Lower lobe of right lung (tissue), 2 donors: ENCODE results near the gene SYNGR1. TPM values are rescaled to one million over a fixed set of nuclear protein-coding genes. Genes with fewer than 3 reads are reported as not detected.

Experiments
- ATAC-seq, 2 donors: fragments of 200-7000 bp; cut with Tn5 transposase; one replicate each; pipeline ENCODE4 v1.9.1; 2020 to 2022; ENCODE audit warnings: mild to moderate bottlenecking in 2 of 2, moderate library complexity in 2 of 2
- DNase-seq: peaks from one replicate; pipeline ENCODE4 v3.0.0-alpha.2; 2020
- H3K27ac ChIP-seq: fragments of 200-600 bp; one replicate; pipeline ENCODE4 v1.8.0; 2022
- H3K27me3 ChIP-seq: fragments of 200-600 bp; one replicate; pipeline ENCODE4 v1.8.0; 2022; ENCODE audit warnings: low read depth
- H3K36me3 ChIP-seq: fragments of 200-600 bp; one replicate; pipeline ENCODE4 v1.8.0; 2022; ENCODE audit warnings: mild to moderate bottlenecking
- H3K4me1 ChIP-seq: fragments of 200-600 bp; one replicate; pipeline ENCODE4 v1.8.0; 2022
- H3K4me3 ChIP-seq: fragments of 200-600 bp; one replicate; pipeline ENCODE4 v1.8.0; 2022; ENCODE audit warnings: mild to moderate bottlenecking
- H3K9me3 ChIP-seq: fragments of 200-600 bp; one replicate; pipeline ENCODE4 v1.8.0; 2022
- intact Hi-C: fragments of 100-400 bp; cut with DNase I; formaldehyde crosslinking; loops from one replicate; pipeline ENCODE4 v1.11.0; 2022
- total RNA-seq: library from RNA; stranded (reverse); fragmentation: NEBNext Ultra II Directional; extraction: Animal tissue kit (Norgen Biotek cat#: 25700); gene quantifications from one replicate; pipeline ENCODE4 v1.2.1, GENCODE V29; 2021
- TF ChIP-seq, protein P1 (sequence below): fragments of 200-600 bp; IDR thresholded peaks from one replicate; pipeline ENCODE4 v1.8.0; 2022; ENCODE audit warnings: antibody characterized with exemption, mild to moderate bottlenecking
- donor health status: DM: no; HTN: yes; CAD: no; lungs with severe emphysema.

Gene SYNGR1
- total RNA-seq, 1 donor from 2014 or later: 13.4 TPM

DNA sequence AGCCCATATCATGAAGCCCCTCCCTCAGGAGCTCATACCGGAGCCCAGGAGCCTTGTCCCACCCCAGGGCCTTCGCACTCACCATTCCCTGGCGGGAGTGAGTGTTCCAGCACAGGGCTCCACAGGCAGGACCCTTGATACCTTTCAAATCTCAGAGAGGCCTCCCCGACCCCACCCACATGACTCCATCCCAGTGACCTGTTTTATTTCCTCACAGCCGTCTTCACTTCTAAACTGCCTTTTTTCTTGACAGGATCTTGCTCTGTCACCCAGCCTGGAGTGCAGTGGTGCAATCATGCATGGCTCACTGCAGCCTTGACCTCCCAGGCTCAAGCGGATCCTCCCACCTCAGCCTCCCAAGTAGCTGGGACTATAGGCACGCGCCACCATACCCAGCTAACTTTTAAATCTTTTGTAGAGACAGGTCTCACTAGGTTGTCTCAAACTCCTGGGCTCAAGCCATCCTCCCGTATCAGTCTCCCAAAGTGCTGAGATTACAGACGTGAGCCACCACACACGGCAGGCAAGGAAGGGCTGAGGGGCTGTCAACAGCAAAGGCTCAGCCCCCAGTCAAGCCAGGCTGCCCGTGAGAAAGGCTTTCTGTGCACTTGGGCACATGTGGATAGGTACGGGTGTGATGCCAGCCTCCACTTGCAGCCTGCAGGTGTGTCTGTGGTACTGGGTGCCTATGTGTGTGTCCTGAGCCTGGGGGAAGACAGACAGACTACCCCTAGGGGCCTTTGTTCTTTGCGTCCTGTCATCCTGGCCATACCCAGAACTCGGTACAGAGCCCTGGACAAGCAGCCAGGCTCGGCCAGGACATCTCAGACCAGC lies 39.7 kb upstream of the SYNGR1 start:
- Histone ChIP-seq H3K4me3 (no peak overlapping the region), H3K4me1 (peaks cover 48% of the 10 kb centered on the region), H3K36me3 (peaks cover 38% of the 10 kb centered on the region), H3K27me3 (no peaks in the 10 kb centered on the region), H3K9me3 (no peaks in the 10 kb centered on the region), H3K27ac (peak overlapping the region; percentile 59)
- no peak for DNase-seq
- peak in 1 of 2 donors; percentile 2 for ATAC-seq
- intact Hi-C loops: loop anchor here (10.0 kb wide), 1 partner anchor 135 kb away; no protein-coding TSS in a partner anchor
- TF ChIP-seq, protein P1, sequence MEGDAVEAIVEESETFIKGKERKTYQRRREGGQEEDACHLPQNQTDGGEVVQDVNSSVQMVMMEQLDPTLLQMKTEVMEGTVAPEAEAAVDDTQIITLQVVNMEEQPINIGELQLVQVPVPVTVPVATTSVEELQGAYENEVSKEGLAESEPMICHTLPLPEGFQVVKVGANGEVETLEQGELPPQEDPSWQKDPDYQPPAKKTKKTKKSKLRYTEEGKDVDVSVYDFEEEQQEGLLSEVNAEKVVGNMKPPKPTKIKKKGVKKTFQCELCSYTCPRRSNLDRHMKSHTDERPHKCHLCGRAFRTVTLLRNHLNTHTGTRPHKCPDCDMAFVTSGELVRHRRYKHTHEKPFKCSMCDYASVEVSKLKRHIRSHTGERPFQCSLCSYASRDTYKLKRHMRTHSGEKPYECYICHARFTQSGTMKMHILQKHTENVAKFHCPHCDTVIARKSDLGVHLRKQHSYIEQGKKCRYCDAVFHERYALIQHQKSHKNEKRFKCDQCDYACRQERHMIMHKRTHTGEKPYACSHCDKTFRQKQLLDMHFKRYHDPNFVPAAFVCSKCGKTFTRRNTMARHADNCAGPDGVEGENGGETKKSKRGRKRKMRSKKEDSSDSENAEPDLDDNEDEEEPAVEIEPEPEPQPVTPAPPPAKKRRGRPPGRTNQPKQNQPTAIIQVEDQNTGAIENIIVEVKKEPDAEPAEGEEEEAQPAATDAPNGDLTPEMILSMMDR: no peak

DNA sequence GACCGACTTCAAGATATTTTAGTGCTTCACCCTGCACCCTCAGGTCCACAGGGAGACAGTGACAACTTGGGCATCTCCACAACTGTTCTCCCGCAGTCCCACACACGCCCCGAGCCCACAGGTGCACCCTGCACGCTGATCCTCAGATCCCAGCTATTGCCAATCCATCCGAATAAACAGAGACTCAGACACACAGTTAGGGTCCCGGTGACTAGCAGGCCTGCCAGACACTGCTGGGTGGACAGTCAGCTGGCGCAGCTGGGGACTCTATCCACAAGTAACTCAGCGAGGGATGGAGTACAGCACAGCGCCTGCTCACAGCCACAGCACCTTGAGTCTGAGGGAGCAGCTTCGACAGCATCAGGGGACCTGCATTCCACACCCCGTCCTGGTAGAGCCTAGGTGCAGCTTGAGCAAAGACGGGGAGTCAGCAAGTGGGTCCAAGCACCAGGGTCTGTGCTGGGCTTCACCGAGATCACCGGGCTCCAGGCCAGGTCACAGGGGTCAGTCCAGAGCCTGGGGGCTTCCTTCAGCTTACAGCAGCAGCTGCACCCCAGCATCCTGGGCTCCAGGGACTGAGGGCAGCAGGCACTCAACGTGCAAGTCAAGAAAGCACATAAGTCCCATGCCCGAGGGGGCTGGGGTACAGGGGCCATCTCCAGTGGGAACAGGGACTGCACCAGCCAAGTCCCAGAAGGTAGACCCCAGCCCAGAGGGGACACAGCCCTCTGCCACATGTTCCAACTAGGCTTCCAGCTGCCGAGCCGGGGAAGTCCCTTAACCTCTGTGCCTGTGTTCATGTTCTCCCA lies 38.0 kb upstream of the SYNGR1 start:
- H3K27ac ChIP-seq: no peak overlapping the region
- intact Hi-C loops: loop anchor here (10.0 kb wide), 1 partner anchor 137 kb away; no protein-coding TSS in a partner anchor
- DNase-seq (no peak), ATAC-seq (no peak)
- peaks cover 55% of the 10 kb centered on the region for H3K36me3 ChIP-seq
- no peaks in the 10 kb centered on the region for H3K27me3 ChIP-seq
- H3K4me1 ChIP-seq: peaks cover 62% of the 10 kb centered on the region
- H3K4me3 ChIP-seq: no peak overlapping the region
- TF ChIP-seq, protein P1: no peak
- H3K9me3 ChIP-seq: no peaks in the 10 kb centered on the region

DNA sequence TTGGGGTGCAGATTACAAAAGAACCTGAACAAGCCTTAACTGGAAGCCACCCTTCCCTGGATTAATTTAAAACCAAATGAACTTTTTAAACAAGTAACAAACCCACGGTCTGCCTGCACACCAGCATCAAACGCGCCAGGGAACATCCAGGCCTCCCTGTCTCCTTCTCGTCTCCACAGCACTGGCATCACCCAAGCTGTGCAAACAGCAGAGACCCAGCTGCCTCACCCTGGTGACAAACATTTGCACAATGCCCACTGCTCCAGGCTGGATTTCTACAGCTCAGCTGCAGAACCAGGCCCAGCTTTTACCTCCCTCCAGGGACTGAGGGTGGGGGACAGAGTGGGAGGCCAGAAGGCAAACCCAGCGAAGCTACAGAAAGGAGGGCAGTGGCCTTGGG lies 37.4 kb upstream of the SYNGR1 start:
- Histone ChIP-seq H3K9me3 (no peaks in the 10 kb centered on the region), H3K27me3 (no peaks in the 10 kb centered on the region), H3K4me1 (peaks cover 66% of the 10 kb centered on the region), H3K4me3 (no peak overlapping the region), H3K36me3 (peaks cover 61% of the 10 kb centered on the region), H3K27ac (no peak overlapping the region)
- ATAC-seq (no peak), DNase-seq (no peak)
- intact Hi-C loops: loop anchor here (10.0 kb wide), 1 partner anchor 138 kb away; no protein-coding TSS in a partner anchor
- TF ChIP-seq, protein P1: no peak

DNA sequence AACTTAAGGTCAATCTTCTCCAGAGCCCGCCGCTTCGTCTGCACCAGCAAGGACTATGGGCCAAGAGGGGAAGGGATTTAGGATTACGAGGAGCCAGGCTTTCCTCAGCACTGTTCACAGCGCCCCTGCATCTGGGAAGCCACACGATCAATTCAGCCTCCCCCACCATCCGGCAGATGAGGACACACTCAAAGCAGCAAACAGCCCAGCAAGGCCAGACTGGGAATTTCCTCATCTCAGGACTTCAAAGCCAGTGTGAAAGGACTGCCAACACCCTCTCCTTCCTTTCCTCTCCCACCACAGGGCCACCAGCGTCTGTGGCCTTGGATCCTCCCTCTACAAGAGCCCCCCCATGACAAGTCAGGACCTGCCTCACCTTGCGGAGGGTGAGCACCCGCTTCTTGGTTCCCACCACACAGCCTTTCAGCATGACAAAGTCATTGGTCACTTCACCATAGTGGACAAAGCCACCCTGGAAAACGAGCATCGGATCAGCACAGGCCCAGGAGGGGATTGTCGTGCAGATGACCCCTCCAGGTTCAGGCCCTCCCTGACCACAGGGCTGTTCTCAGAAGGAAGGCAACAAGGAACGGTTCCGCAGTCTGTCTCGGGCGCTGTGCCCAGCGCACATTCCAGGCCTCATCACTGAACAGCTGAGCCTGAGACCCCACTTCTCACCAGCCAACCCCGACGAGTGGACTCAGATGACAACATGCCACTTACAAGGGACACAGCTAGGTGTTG lies 36.4 kb upstream of the SYNGR1 start:
- TF ChIP-seq, protein P1: no peak
- ATAC-seq: no peak
- Histone ChIP-seq H3K27ac (no peak overlapping the region), H3K36me3 (peaks cover 69% of the 10 kb centered on the region), H3K9me3 (no peaks in the 10 kb centered on the region), H3K27me3 (no peaks in the 10 kb centered on the region), H3K4me1 (peaks cover 72% of the 10 kb centered on the region), H3K4me3 (no peak overlapping the region)
- intact Hi-C loops: loop anchor here (10.0 kb wide), 1 partner anchor 139 kb away; no protein-coding TSS in a partner anchor
- no peak for DNase-seq
